Amygdala (tissue), 56 donors: ENCODE results near the gene CEP112.

Experiments used
- DNase-seq, 56 donors: peaks; one replicate each; lab custom pipeline; 2025; lab: John Stamatoyannopoulos, UW

Gene CEP112

GRCh38 chr17:65587534-65588180, 604.3 kb downstream of the CEP112 start:
- DNase-seq, result no peak

GRCh38 chr17:65586899-65587298, 605.0 kb downstream of the CEP112 start:
- DNase-seq, result no peak
